Spleen (tissue), 7 donors: Measurements from ENCODE around the gene TMEM255B.

Experiments
- POLR2AphosphoS5 ChIP-seq, 3 donors: sonication (generic); formaldehyde crosslinking; IDR thresholded peaks; one replicate each; pipeline ENCODE4 v1.5.1; 2017; ENCODE audit warnings: antibody characterized with exemption in 3 of 3
- TF ChIP-seq, protein P1 (sequence below), 11 experiments: fragments of 200-600 bp in 7 of 11; fragments of 450-650 bp in 4 of 11; sonication (generic) in 4 of 11; IDR thresholded peaks in 8 of 11; conservative IDR thresholded peaks in 3 of 11; 1 replicate in 7 of 11; 2 replicates in 4 of 11; pipeline versions ENCODE4 v1.4.0 to v1.8.0; 2016 to 2021; ENCODE audit warnings: antibody characterized with exemption in 11 of 11, inconsistent platforms in 4 of 11, mild to moderate bottlenecking in 1 of 11
- donor health status: DM: no; HTN: no; CAD: no; lungs with moderate emphysema.
- donor health status: DM: no; HTN: no; CAD: no.
- donor health status: DM: no; HTN: no; CAD: no.

DNA sequence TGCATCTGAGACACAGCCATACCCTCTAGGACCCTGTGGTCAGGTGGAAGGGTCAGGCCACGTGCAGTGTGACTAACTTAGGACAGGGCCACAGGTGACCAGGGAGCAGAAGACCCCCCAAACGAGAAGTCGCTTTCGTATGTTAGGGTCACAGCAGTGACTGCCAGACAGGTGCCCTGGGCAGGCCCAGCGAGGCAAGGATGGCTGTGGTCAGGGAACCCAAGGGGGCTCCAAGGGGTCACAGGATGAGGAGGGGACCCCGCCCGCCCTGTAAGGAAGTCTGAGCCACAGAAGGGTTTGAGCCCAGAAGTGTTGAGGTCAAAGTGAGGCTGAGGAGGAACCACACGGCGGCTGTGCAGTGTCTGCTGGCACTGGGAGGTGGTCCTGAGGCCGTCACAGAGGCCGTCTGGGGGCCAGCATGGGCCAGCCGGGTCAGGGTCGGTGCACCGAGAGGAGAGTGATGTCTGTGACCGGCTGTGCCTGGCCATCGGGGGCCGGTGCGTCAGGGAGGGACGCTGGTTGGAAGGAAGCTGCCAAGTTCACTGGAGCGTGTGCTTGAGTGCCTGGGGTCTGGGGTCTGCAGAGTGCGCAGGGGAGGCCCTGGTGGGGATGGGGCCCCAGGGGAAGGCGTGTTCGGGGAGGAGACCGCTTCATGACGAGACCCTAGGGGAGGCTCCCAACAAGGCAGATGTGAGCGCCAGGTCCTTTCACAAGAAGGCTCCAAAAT lies 24.8 kb upstream of the TMEM255B start:
- no peak for TF ChIP-seq POLR2AphosphoS5 (IDR thresholded peaks at IDR 0.05)
- TF ChIP-seq, protein P1, sequence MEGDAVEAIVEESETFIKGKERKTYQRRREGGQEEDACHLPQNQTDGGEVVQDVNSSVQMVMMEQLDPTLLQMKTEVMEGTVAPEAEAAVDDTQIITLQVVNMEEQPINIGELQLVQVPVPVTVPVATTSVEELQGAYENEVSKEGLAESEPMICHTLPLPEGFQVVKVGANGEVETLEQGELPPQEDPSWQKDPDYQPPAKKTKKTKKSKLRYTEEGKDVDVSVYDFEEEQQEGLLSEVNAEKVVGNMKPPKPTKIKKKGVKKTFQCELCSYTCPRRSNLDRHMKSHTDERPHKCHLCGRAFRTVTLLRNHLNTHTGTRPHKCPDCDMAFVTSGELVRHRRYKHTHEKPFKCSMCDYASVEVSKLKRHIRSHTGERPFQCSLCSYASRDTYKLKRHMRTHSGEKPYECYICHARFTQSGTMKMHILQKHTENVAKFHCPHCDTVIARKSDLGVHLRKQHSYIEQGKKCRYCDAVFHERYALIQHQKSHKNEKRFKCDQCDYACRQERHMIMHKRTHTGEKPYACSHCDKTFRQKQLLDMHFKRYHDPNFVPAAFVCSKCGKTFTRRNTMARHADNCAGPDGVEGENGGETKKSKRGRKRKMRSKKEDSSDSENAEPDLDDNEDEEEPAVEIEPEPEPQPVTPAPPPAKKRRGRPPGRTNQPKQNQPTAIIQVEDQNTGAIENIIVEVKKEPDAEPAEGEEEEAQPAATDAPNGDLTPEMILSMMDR (IDR thresholded peaks at IDR 0.05 in 8 of 11, conservative IDR thresholded peaks at IDR 0.05 in 3 of 11), result no peak
